C4-2B (cell line): Measurements from ENCODE around the gene ANKLE1.

Experiments used
- ZFX ChIP-seq: fragments of 450-650 bp; IDR thresholded peaks from 2 replicates; pipeline ENCODE4 v1.6.1; 2017
- TF ChIP-seq, protein P1 (sequence below): fragments of 450-650 bp; conservative IDR thresholded peaks from 2 replicates; pipeline ENCODE4 v1.5.1; 2017; ENCODE audit warnings: mild to moderate bottlenecking

DNA sequence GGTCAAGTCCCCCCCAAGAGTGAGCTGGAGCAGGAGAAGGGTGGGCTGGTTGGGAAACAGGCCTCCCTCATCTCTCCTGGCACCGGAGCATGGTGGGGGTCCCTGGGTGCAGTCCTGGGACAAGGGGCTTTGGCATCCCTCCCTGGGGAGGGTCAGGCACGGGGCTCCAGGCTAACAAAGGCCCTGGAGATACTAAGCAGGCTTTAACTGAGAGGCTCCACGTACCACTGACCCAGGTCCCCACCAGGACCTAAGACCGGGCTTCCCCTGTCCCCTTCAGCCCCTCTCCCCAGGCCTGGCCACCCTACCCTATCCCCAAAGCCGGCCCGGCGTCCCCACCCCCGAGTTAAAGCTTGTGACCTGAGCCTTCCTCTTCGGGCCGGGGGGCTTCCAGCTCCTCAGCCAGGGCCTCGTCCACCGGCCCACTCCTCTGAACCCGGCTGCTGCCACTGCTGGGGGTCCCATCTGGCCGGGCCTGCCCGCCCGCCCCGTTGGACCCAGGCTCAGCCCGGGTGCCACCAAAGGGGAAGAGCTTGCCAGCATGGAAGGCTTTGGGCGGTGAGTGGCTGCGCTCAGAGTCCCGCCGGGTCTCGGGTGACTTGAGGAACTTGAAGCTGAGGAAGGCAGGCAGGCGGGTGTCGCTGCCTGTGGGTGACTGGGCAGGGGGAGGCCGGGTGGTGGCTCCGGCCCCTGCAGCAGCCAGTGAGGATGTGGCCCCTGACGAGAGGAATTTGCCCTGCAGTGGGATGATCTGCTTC lies 42.8 kb downstream of the ANKLE1 start:
- TF ChIP-seq, protein P1, sequence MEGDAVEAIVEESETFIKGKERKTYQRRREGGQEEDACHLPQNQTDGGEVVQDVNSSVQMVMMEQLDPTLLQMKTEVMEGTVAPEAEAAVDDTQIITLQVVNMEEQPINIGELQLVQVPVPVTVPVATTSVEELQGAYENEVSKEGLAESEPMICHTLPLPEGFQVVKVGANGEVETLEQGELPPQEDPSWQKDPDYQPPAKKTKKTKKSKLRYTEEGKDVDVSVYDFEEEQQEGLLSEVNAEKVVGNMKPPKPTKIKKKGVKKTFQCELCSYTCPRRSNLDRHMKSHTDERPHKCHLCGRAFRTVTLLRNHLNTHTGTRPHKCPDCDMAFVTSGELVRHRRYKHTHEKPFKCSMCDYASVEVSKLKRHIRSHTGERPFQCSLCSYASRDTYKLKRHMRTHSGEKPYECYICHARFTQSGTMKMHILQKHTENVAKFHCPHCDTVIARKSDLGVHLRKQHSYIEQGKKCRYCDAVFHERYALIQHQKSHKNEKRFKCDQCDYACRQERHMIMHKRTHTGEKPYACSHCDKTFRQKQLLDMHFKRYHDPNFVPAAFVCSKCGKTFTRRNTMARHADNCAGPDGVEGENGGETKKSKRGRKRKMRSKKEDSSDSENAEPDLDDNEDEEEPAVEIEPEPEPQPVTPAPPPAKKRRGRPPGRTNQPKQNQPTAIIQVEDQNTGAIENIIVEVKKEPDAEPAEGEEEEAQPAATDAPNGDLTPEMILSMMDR, result no peak
- no peak for TF ChIP-seq ZFX
